DND-41 (cell line): ENCODE measurements around the gene PTPRN2.

Experiments
- ATAC-seq: fragments of 200-7000 bp; cut with Tn5 transposase; 3 replicates; pipeline ENCODE4 v1.9.1; 2021; ENCODE audit warnings: low read depth; ENCODE audit not compliant: insufficient read depth
- DNase-seq: peaks from one replicate; pipeline ENCODE4 v3.0.0-alpha.2; 2020
- H2AFZ ChIP-seq: 2 replicates; pipeline ENCODE4 v1.6.0; 2012; ENCODE audit warnings: low read depth, low read length
- H3K27ac ChIP-seq: 2 replicates; pipeline ENCODE4 v1.5.1; 2012; ENCODE audit warnings: low read length, inconsistent platforms
- H3K27me3 ChIP-seq: fragments of 200-600 bp; sonication (generic); 2 replicates; pipeline ENCODE4 v1.6.0; 2012; ENCODE audit warnings: low read length, mild to moderate bottlenecking, inconsistent platforms; ENCODE audit not compliant: insufficient read depth, poor library complexity
- H3K36me3 ChIP-seq: 2 replicates; pipeline ENCODE4 v1.5.1; 2012; ENCODE audit warnings: low read length, inconsistent platforms; ENCODE audit not compliant: insufficient read depth
- H3K4me1 ChIP-seq: 2 replicates; pipeline ENCODE4 v1.5.1; 2012; ENCODE audit warnings: mild to moderate bottlenecking, low read length; ENCODE audit not compliant: insufficient read depth
- H3K4me2 ChIP-seq: 2 replicates; pipeline ENCODE4 v1.6.0; 2012; ENCODE audit warnings: mild to moderate bottlenecking, moderate library complexity, low read length, inconsistent platforms; ENCODE audit not compliant: insufficient read depth
- H3K4me3 ChIP-seq, 2 experiments: fragments of 200-600 bp in 1 of 2; shearing (Covaris generic) in 1 of 2; 2 replicates each; pipeline ENCODE4 v1.5.1; 2012 to 2016; ENCODE audit warnings: inconsistent platforms in 2 of 2, low read length in 2 of 2, mild to moderate bottlenecking in 2 of 2, low read depth in 1 of 2, moderate library complexity in 1 of 2
- H3K79me2 ChIP-seq: 2 replicates; pipeline ENCODE4 v1.6.0; 2012; ENCODE audit warnings: low read length, inconsistent platforms; ENCODE audit not compliant: insufficient read depth
- H3K9ac ChIP-seq: 2 replicates; pipeline ENCODE4 v1.6.0; 2012; ENCODE audit warnings: low read depth, mild to moderate bottlenecking, inconsistent platforms, low read length, moderate library complexity
- H3K9me3 ChIP-seq: 2 replicates; pipeline ENCODE4 v1.5.1; 2012; ENCODE audit warnings: low read length, moderate library complexity, mild to moderate bottlenecking, inconsistent platforms; ENCODE audit not compliant: insufficient read depth, severe bottlenecking
- H4K20me1 ChIP-seq: 2 replicates; pipeline ENCODE4 v1.6.0; 2012; ENCODE audit warnings: low read length; ENCODE audit not compliant: insufficient read depth
- EZH2 ChIP-seq: IDR thresholded peaks from 3 replicates; pipeline ENCODE4 v1.6.1; 2012; ENCODE audit warnings: borderline replicate concordance, low read depth, mild to moderate bottlenecking, moderate library complexity, low read length, inconsistent platforms; ENCODE audit not compliant: severe bottlenecking
- TF ChIP-seq, protein P1 (sequence below): IDR thresholded peaks from 2 replicates; pipeline ENCODE4 v1.5.1; 2012; ENCODE audit warnings: borderline replicate concordance, low read length, moderate library complexity, mild to moderate bottlenecking; ENCODE audit not compliant: poor library complexity, severe bottlenecking; ENCODE audit errors: extremely low read depth

Gene PTPRN2

DNA sequence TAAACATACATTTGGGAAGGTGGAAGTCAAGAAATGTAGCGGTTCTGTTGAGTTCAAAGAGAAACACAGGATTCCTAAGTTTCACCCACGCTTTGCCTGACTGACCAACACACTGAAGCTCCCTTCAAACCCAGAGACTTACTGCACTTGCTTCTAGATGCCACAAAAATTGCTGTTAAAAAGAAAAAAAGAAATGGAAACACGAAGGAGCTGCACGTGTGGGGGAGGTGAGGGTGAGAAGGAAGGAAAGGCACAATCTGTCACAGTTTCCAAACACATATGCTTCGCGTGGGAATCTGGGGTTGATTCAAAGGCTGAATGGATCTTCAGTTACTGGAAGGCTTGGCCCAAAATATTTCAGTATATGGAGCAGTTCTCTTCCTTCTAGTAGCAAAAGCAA, 755.2 kb downstream of the PTPRN2 start:
- Histone ChIP-seq H3K27ac (no peak overlapping the region), H3K4me1 (no peaks in the 10 kb centered on the region), H3K4me3 (no peak overlapping the region), H3K4me2 (no peak overlapping the region), H3K36me3 (no peaks in the 10 kb centered on the region), H3K27me3 (no peaks in the 10 kb centered on the region), H3K9me3 (no peaks in the 10 kb centered on the region), H3K9ac (no peak overlapping the region), H3K79me2 (no peaks in the 10 kb centered on the region), H4K20me1 (no peaks in the 10 kb centered on the region), H2AFZ (no peak overlapping the region)
- no peak for ATAC-seq
- TF ChIP-seq EZH2 = no peak
- TF ChIP-seq, protein P1, sequence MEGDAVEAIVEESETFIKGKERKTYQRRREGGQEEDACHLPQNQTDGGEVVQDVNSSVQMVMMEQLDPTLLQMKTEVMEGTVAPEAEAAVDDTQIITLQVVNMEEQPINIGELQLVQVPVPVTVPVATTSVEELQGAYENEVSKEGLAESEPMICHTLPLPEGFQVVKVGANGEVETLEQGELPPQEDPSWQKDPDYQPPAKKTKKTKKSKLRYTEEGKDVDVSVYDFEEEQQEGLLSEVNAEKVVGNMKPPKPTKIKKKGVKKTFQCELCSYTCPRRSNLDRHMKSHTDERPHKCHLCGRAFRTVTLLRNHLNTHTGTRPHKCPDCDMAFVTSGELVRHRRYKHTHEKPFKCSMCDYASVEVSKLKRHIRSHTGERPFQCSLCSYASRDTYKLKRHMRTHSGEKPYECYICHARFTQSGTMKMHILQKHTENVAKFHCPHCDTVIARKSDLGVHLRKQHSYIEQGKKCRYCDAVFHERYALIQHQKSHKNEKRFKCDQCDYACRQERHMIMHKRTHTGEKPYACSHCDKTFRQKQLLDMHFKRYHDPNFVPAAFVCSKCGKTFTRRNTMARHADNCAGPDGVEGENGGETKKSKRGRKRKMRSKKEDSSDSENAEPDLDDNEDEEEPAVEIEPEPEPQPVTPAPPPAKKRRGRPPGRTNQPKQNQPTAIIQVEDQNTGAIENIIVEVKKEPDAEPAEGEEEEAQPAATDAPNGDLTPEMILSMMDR = no peak
- no peak for DNase-seq

DNA sequence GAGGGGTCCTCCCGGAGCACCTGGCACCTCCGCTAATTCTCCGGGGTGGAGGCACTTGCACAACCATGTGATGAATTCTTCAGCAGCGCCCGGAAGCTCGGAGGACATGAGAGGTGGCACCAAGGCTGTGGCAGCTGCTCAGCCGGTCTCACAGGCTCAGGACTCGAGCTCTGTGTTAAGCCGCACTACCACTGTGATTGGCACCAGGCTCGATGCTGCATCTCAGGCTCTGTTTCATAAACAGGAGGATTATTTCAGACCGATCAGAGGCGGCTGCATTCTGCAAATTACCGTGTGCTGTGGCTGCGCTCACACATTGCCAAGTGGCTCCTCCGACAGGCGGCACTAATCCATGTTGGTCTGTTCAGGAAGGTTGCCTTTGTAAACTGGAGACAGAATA, 755.6 kb downstream of the PTPRN2 start:
- H3K9me3 ChIP-seq = no peaks in the 10 kb centered on the region
- DNase-seq = no peak
- no peaks in the 10 kb centered on the region for H3K4me1 ChIP-seq
- H3K9ac ChIP-seq = no peak overlapping the region
- no peak overlapping the region for H3K4me3 ChIP-seq
- no peak overlapping the region for H3K27ac ChIP-seq
- H3K36me3 ChIP-seq = no peaks in the 10 kb centered on the region
- ATAC-seq = no peak
- TF ChIP-seq, protein P1 = no peak
- no peaks in the 10 kb centered on the region for H4K20me1 ChIP-seq
- no peak overlapping the region for H2AFZ ChIP-seq
- no peaks in the 10 kb centered on the region for H3K79me2 ChIP-seq
- H3K27me3 ChIP-seq = no peaks in the 10 kb centered on the region
- H3K4me2 ChIP-seq = no peak overlapping the region

DNA sequence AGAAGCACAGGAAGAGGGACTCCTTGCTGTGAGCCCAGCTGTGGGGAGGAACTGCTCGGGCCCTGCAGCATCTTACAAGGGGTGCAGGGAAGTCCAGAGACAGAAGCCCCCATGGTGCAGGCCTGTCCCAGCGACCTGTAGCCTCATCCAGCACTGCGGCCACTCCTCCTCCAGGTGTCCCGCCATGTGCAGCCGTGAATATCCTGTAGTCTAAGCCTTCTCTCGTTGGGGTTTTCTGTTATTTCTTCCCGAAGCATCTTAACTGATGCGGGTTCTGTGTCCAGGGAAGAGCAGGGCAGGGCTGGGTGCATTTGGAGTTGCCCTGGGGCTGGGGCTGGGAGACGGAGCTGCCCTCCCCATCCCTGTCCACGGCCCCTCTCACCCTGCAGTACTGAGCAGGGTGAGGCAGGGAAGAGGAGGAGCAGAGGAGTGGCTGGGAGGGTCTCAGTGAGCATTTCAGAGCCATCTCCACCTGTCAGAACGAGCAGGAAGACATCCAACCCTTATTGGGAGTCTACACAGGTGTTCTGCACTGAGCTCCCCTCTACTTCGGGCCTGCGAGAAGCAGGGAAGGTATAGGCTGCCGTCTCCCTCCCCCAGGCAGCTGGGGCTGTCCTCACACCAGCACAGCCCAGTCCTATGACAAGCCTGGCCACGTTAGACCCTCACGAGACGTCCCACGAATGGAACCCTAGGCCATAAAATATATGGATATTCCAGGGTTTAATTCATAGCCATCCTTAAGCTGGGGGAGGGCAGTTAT, 756.3 kb downstream of the PTPRN2 start:
- no peaks in the 10 kb centered on the region for H3K27me3 ChIP-seq
- ATAC-seq = no peak
- H3K79me2 ChIP-seq = no peaks in the 10 kb centered on the region
- H3K4me3 ChIP-seq = no peak overlapping the region
- no peaks in the 10 kb centered on the region for H3K9me3 ChIP-seq
- no peak overlapping the region for H2AFZ ChIP-seq
- H3K4me1 ChIP-seq = no peaks in the 10 kb centered on the region
- no peaks in the 10 kb centered on the region for H4K20me1 ChIP-seq
- H3K27ac ChIP-seq = no peak overlapping the region
- H3K4me2 ChIP-seq = no peak overlapping the region
- DNase-seq = no peak
- H3K36me3 ChIP-seq = no peaks in the 10 kb centered on the region
- TF ChIP-seq, protein P1 = no peak
- TF ChIP-seq EZH2 = no peak
- no peak overlapping the region for H3K9ac ChIP-seq

DNA sequence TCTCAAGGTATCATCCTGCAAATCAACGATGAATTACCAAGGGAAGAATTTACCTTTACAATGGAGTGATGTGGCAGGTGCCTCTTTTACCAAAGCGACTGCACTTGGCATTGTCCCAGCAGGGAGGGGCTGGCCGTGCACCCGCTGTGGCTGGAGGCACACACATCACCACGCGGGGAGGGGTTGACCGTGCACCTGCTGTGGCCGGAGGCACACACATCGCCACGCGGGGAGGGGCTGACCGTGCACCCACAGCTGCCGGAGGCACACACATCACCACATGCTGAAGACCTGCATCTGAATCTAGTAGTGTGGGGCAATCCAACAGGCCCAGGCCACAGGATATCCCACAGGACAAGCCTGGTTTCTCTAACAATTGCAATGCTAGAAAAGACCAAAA, 757.3 kb downstream of the PTPRN2 start:
- no peaks in the 10 kb centered on the region for H3K9me3 ChIP-seq

More for the DNA sequence above, 757.3 kb downstream of the PTPRN2 start:
- no peaks in the 10 kb centered on the region for H3K36me3 ChIP-seq
- TF ChIP-seq, protein P1 = no peak
- TF ChIP-seq EZH2 = no peak
- H3K79me2 ChIP-seq = no peaks in the 10 kb centered on the region
- DNase-seq (no peak), ATAC-seq (no peak)
- no peaks in the 10 kb centered on the region for H4K20me1 ChIP-seq
- H3K27ac ChIP-seq = no peak overlapping the region
- no peak overlapping the region for H2AFZ ChIP-seq
- no peak overlapping the region for H3K9ac ChIP-seq
- no peaks in the 10 kb centered on the region for H3K27me3 ChIP-seq
- H3K4me3 ChIP-seq = no peak overlapping the region
- no peaks in the 10 kb centered on the region for H3K4me1 ChIP-seq
- H3K4me2 ChIP-seq = no peak overlapping the region
